ENCODE results near the gene SOCS4. TPM values are rescaled to one million over a fixed set of nuclear protein-coding genes. Genes with fewer than 3 reads are reported as not detected.

The SOCS4 gene
- total and polyA plus RNA-seq, 2 of the 13 experiments (the other 11 are each of a cell fraction or from before 2014, with no cell fraction given) = 4.0 to 10.0 TPM

DNA sequence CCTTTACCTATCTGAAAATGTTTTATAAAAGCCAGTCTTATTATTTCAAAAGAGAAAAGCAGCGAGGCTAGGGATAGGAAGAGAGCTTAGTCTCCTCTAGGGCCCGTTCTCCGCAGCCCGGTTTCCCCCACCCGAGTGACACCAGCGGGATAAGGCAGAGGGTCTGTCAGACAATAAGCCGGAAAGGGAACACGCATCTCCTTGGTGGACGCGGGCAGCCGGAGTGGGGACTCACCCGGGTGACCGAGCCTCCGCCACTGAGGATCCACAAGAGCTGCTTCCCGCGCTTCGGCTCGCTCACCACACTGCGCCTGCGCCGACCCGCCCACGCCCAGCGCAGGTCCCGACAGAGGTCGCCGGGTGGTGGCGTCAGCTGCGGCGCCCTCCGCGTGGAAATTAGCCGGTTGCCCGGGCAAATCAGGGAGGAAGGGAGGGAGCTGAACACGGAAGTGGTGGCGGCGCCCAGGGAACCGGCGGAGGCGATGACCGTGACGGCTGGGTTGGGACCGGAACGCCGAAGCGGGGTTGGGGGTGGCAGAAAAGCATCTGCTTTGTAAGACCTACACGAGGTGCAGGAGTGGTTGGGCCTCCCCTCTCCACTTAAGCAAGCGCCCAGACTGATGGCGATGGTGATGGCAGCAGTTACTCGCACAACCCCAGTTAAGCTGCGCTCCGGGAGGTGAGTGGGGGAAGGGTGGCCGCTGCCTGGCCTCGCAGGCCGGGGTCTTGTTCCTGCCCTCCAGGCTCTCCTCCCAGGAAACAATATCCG, at the start of gene SOCS4, which contains the start of gene WDHD1 (continued):
- TF ChIP-seq ZNF709 (CRISPR knock-in tag; IDR thresholded peaks at IDR 0.05) = peak; percentile 53; the same call in 1 of the 2 replicates
- TF ChIP-seq CEBPG (CRISPR knock-in tag; IDR thresholded peaks at IDR 0.05) = peak; percentile 57
- TF ChIP-seq NCOA1 (CRISPR knock-in tag; IDR thresholded peaks at IDR 0.05) = no peak
- no peak for TF ChIP-seq HOXA9 (CRISPR knock-in tag; IDR thresholded peaks at IDR 0.05; ENCODE audit: borderline replicate concordance)
- TF ChIP-seq MLLT10 (CRISPR knock-in tag; IDR thresholded peaks at IDR 0.05) = no peak
- TF ChIP-seq MZF1 (CRISPR knock-in tag; IDR thresholded peaks at IDR 0.05; ENCODE audit: borderline replicate concordance) = no peak
- TF ChIP-seq ZNF761 (CRISPR knock-in tag; conservative IDR thresholded peaks at IDR 0.05) = 0 out of 2 replicates have a peak, but pooled peaks have one; percentile 57
- TF ChIP-seq ZFP82 (CRISPR knock-in tag; IDR thresholded peaks at IDR 0.05; ENCODE audit: borderline replicate concordance) = no peak
- peak; percentile 28; the same call in 1 of the 2 replicates for TF ChIP-seq SMYD3 (CRISPR knock-in tag; IDR thresholded peaks at IDR 0.05)
- TF ChIP-seq ZNF282 (IDR thresholded peaks at IDR 0.05; ENCODE audit: partially characterized antibody) = no peak
- TF ChIP-seq REL (CRISPR knock-in tag; conservative IDR thresholded peaks at IDR 0.05) = no peak
- TF ChIP-seq ZNF350 (CRISPR knock-in tag; IDR thresholded peaks at IDR 0.05; ENCODE audit: borderline replicate concordance, low read depth) = peak; percentile 93
- TF ChIP-seq HOXA5 (CRISPR knock-in tag; IDR thresholded peaks at IDR 0.05) = no peak; the same call in 1 of the 2 replicates
- TF ChIP-seq, protein P1, sequence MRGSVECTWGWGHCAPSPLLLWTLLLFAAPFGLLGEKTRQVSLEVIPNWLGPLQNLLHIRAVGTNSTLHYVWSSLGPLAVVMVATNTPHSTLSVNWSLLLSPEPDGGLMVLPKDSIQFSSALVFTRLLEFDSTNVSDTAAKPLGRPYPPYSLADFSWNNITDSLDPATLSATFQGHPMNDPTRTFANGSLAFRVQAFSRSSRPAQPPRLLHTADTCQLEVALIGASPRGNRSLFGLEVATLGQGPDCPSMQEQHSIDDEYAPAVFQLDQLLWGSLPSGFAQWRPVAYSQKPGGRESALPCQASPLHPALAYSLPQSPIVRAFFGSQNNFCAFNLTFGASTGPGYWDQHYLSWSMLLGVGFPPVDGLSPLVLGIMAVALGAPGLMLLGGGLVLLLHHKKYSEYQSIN (CRISPR knock-in tag; IDR thresholded peaks at IDR 0.05; ENCODE audit: borderline replicate concordance) = no peak
- TF ChIP-seq SMAD3 (CRISPR knock-in tag; IDR thresholded peaks at IDR 0.05) = no peak
- peak; percentile 85; the same call in 1 of the 2 replicates for TF ChIP-seq RFXAP (CRISPR knock-in tag; IDR thresholded peaks at IDR 0.05; ENCODE audit: borderline replicate concordance)
- peak; percentile 86 for TF ChIP-seq MXD4 (CRISPR knock-in tag; IDR thresholded peaks at IDR 0.05)
- peak; percentile 59 for TF ChIP-seq CBFB (CRISPR knock-in tag; IDR thresholded peaks at IDR 0.05)
- TF ChIP-seq, protein P2, sequence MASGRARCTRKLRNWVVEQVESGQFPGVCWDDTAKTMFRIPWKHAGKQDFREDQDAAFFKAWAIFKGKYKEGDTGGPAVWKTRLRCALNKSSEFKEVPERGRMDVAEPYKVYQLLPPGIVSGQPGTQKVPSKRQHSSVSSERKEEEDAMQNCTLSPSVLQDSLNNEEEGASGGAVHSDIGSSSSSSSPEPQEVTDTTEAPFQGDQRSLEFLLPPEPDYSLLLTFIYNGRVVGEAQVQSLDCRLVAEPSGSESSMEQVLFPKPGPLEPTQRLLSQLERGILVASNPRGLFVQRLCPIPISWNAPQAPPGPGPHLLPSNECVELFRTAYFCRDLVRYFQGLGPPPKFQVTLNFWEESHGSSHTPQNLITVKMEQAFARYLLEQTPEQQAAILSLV (CRISPR knock-in tag; IDR thresholded peaks at IDR 0.05; ENCODE audit: borderline replicate concordance) = peak; percentile 86
- TF ChIP-seq ZNF24 (IDR thresholded peaks at IDR 0.05) = no peak
- TF ChIP-seq, protein P3, sequence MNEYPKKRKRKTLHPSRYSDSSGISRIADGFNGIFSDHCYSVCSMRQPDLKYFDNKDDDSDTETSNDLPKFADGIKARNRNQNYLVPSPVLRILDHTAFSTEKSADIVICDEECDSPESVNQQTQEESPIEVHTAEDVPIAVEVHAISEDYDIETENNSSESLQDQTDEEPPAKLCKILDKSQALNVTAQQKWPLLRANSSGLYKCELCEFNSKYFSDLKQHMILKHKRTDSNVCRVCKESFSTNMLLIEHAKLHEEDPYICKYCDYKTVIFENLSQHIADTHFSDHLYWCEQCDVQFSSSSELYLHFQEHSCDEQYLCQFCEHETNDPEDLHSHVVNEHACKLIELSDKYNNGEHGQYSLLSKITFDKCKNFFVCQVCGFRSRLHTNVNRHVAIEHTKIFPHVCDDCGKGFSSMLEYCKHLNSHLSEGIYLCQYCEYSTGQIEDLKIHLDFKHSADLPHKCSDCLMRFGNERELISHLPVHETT (CRISPR knock-in tag; conservative IDR thresholded peaks at IDR 0.05) = peak; percentile 88
- peak; percentile 81; the same call in 1 of the 2 replicates for TF ChIP-seq ZMAT3 (CRISPR knock-in tag; conservative IDR thresholded peaks at IDR 0.05)
- TF ChIP-seq, protein P4, sequence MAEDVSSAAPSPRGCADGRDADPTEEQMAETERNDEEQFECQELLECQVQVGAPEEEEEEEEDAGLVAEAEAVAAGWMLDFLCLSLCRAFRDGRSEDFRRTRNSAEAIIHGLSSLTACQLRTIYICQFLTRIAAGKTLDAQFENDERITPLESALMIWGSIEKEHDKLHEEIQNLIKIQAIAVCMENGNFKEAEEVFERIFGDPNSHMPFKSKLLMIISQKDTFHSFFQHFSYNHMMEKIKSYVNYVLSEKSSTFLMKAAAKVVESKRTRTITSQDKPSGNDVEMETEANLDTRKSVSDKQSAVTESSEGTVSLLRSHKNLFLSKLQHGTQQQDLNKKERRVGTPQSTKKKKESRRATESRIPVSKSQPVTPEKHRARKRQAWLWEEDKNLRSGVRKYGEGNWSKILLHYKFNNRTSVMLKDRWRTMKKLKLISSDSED (CRISPR knock-in tag; IDR thresholded peaks at IDR 0.05) = no peak
- peak; percentile 91 for TF ChIP-seq YEATS2 (CRISPR knock-in tag; IDR thresholded peaks at IDR 0.05; ENCODE audit: borderline replicate concordance)
- no peak for TF ChIP-seq ZNF777 (CRISPR knock-in tag; IDR thresholded peaks at IDR 0.05)
- TF ChIP-seq ZNF446 (CRISPR knock-in tag; IDR thresholded peaks at IDR 0.05) = no peak
